Right kidney (tissue), 1 donor: ENCODE data around the gene DISP2.

ENCODE experiments used
- DNase-seq: peaks from one replicate; pipeline ENCODE4 v3.0.0-alpha.2; 2016

The DISP2 gene

DNA sequence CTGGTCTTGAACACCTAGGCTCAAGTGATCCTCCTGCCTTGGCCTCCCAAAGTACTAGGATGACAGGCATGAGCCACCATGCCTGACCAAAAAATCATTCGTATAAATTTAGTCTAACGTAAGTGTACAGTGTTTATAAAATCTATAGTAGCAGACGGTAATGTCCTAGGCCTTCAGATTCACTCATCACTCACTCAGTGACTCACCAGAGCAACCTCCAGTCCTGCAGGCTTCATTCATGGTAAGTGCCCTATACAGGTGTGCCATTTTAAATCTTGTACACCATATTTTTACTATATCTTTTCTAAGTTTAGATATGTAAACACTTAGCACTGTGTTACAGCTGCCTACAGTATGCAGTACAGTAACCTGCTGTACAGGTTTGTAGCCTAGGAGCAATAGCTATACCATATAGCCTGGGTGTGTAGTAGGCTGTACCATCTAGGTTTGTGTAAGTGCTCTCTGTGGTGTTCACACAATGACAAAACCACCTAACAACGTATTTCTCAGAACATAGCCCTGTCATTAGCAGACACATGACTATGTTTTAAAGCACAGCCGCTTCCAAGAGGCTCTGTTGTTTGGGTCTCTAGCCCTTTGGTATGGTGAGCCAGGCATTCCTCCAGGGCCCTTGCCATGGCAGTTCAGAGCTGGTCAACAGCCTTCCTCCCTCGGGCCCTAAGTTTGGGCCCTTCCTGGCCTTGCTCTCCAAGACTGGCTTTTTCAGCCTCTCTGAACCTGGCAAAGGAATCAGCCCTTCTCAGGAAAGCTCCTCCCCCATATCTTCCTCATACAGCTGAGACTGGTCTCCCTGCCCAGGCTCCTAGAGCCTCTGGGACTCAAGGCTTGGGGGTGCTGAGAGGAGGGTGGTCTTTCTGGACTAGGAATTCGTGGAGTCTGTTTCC, 15.4 kb upstream of the DISP2 start:
- DNase-seq = no peak

DNA sequence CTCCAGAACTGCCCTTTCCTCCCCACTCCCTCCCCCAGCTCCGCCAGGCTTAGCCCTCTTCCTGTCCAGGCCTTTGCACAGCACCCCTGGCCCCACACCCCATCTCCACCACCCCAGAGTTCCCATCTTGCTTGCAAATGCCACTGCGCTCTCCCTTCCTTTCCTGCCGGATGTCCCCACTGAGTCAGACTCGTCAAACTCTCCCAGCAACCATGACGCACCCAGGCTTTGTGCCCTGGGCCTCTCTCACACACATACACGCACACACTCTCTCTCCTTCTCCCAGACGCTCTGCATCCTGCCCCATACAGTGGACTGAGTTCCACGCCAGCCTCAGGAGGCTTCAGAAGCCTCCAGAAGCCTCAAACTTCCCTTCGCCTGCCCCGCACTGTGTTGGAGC, 14.5 kb upstream of the DISP2 start:
- no peak for DNase-seq

DNA sequence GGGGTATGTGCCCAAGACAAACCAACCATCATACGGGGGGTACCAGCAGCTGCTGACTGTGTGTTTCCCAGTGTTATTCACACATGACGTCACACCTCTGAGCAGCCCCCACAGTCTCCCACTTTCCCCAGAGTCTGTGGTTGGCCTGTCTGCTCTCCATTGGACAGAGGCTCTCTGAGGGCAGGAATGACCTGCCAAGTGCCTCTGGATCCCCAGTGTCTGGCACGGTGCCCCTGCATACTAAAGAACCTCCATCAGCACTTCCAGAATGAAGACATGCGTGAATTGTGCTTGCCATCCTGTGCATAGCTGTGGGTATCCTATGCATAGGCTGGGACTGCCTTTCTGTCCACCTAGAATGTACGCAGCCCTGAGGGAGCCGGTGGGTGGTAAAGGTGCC, 13.8 kb upstream of the DISP2 start:
- DNase-seq = no peak

DNA sequence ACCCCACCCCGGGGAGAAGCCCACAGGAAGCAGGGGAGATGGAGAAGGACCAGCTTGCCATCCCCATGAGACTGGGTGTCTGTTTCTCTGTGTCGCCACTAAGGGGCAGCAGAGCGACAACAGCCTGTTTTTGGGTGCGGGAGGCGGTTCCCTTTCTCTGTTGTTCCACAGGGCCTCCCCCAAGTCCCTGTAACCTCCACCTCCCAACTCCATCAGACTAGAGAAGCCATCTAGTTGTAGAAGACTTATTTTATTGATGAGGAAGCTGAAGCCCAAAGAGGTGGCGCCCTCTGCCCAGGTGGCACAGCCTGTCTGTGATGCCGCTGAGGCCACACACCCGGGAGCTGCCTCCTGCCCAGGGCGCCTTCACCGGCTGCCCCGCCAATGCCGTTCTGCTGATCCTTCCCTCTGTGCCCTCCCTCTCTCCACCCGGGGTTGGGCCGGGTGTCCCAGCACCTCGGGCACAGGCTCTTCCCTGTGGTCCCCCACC, 13.3 kb upstream of the DISP2 start:
- DNase-seq = no peak

DNA sequence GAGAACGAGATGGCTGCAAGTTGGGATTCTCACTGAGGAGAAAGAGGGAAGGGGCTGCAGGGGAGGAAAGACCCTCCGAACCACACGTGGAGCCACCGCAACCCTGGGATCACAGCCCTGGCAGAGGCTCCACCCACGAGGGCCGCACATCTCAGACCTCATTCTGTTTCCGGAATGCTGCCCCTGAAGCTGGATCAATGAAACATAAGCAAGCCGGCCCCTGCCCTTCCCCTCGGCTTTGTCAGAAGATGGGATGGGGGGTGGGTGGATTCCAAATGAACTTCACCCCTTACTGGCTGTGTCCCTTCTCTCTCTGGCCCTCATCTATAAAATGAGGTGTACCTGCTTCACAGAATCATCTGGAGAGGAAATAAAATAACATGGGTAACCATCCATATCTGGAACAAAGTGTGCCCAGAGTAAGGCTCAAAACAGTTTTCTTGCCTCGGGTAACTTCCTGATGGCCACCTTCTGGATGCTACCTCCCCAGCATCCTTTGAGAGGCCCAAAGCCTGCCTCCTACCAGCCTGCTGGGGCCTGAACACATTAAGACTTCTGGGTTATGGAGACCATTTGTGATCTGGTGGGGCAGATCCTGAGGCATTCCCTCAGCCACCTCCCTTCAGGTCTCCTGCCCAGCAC, 12.7 kb upstream of the DISP2 start:
- DNase-seq = no peak

DNA sequence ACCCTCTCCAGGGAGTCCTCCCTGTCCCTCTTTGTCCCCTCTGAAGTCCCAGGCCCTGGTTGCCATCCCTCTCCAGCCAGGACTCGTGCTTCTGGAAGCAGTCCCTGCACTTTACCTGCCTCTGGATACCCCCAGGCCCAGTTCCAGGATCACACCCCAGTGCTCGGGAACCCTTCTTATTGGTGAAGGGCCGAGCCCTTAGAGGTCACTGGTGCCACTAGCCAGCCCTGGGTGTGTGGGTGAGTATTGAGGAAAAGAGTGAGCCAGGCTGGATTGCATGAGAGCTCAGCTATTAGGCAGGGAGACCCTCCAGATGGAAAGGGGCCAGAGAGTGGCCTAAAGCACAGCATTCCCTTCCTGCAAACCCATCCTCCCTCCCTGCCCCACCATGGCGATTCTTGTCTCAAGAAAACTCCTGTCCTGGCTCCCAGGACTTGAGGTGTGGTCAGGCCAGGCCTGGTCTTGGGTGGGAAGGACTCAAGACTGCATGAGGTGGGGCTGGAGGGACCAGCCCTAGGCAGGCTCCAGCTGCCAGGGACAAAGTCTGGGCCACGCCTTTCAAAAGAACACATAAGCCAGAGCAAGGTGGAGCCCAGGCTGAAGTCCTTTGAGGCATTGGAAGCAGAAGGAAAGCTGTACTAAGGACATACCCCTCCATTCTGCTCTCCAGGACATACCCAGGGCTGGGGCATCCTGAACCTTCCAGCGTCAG, 12.0 kb upstream of the DISP2 start:
- no peak for DNase-seq

DNA sequence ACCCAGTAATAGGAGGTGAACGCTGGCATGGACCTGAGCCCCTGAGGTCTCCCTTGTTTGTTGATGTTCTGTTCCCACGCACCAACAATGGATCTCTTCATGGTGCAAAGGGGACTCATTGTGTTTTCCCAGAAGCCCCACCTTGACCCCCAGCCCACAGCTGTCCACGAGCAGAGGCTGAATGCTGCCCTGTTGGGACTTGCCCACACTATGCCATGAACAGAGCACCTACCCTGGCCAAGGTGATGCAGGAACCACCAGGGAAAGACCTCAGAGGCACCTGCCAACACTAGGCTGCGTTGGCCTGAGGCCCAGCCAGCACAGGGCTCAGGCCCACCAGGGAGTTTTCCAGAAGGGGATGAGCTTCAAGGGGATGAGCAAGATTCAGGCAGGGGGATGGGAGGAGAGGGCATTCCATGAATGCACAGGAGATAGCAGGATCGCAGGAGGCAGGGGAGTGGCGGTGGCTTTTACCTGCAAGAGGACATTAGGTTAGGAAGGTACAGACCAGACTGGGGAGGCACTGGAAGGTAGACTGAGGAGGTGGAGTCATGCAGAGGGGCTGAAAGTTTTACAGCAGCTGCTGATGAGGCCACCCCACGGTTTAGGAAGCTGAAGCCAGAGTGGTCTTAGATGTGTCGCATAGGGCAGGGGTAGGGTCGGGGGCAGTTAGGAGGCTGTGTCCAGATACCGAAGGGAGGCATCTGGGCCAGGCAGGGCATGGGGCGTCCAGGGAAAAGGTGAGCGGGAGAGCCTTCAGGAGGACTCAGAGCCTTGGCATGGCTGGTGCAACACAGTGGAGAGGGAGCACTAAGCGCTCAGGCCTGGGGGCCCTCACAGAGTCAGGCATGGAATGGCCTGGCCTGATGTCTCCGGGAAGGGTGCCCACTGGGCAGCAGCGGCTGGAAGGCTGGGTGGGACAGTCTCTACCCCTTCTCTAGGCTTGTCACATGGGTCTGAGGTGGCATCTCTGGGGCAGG, 11.2 kb upstream of the DISP2 start:
- no peak for DNase-seq

DNA sequence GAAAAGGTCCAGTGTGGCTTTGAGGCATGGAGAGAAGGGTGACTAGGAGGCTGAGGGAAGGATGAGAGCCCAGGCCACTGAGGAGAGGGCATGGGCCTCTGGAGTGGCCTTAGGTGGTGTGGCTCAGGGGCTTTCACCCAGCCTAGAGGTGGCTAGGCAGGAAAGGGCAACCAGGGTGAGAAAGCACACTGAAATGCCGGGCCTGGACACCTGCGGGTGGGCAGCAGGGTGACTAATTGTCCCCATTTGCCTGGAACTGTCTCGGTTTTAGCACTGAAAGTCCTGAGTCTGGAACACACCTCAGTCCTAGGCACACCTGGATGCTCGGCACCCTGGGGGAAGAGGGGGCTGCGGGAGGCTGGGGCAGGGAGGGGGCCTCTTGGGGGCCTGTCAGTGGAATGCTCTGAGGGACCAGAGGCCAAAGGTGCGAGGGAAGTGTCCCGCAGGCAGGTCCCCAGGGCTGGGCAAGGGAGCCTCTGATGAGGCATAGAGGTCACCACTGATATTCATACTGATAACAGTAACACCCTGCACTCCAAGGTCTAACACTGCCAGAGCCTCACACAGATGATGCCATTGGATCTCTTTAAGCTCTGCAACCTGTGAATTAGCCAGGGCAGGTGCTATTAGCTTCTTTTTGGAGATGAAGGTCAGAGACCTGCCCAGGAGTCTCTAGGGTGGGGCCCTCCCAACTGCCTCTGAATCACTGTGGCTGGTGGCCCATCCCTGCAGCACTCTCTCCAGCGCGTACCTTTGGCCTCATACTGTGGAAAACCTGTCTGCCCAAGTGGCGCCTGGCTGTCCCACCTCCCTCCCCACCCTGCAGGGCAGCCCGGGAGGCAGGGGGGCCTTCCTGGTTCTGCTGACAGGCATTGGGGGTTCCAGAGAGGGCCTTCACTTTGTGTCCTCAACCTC, 10.2 kb upstream of the DISP2 start:
- no peak for DNase-seq

DNA sequence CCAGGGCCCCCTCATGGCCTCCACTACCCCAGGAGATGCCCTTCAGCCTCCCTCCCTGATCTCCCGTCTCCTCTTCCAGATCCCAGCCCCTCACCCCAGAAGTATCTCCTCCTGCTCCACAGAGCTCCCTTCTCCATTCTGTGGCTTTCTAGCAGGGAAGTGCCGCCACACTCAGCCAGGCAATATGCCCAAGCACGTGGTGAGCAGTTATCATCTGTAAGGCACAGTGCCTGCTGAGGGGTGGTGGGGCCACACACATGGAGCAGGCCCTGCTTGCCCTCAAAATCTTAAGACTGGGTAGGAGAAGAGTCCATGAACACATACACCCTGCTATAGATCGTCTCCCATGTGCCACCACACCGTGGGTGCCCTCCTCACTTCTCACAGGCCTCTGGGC, 9.5 kb upstream of the DISP2 start:
- DNase-seq = no peak

DNA sequence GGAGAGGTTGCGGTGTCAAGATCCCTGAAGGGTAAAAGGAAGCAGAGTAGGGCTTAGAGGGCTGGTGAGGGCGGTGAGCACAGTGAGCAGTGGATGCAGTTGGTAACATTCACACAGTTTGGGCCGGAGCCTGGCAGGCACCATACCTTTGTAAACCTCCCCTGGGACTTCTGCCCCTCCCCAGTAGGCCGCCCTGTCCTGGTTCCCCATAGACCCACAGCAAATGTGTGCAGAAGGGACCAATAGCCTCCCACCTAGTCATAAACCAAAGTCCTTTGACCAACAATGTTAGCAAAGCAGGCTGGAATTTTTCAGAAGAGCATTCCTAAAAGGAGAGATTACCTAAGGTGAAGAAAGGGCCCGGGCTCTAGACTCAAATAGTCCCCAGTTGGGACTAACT, 8.9 kb upstream of the DISP2 start:
- no peak for DNase-seq

DNA sequence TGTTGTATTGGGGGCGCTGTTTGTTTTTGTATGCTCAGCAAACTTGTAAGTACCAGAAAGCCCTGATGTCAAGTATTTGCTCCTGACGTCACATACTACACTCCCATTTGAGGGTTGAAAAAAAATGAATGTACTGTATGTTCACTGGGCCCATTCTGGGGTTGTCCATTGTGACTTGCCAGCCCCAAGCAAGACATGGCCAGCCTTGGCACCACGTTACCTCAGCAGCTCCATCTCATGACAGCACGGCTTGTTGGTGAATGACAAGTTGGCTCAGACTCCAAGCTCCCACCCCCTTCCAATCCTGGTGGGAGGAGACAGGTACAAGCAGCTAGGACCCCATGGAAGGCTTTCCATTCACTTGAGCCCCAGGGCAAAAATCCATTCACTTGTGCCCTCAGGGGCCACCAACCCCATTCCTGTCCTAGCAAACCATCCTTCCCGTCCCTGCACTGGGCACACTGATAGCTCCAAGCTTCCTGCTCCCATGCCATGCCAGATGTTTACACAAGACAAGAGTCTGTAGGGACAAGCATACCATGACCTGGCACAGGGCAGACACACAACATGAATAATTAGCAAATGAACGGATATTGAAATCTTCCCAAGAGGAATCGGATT, 5.6 kb upstream of the DISP2 start:
- no peak for DNase-seq

DNA sequence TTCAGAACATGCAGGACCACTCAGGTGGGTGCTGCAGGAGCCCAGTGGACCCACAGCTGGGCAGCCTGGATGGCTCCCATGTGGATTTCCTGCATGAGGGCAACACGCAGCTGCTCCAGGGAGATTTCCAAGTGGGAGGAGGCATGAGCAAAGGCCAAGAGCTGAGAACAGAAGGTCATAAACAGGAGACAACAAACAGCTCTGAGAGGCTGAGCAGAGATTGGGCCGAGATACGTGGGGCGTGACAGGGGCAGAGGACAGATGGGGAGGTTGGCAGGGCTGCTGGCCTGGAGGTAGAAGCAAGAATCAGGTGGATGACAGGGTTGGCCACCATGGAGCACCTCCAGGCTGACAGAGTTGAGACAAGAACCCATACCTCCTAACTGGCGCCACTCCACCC, 4.3 kb upstream of the DISP2 start:
- DNase-seq = no peak

DNA sequence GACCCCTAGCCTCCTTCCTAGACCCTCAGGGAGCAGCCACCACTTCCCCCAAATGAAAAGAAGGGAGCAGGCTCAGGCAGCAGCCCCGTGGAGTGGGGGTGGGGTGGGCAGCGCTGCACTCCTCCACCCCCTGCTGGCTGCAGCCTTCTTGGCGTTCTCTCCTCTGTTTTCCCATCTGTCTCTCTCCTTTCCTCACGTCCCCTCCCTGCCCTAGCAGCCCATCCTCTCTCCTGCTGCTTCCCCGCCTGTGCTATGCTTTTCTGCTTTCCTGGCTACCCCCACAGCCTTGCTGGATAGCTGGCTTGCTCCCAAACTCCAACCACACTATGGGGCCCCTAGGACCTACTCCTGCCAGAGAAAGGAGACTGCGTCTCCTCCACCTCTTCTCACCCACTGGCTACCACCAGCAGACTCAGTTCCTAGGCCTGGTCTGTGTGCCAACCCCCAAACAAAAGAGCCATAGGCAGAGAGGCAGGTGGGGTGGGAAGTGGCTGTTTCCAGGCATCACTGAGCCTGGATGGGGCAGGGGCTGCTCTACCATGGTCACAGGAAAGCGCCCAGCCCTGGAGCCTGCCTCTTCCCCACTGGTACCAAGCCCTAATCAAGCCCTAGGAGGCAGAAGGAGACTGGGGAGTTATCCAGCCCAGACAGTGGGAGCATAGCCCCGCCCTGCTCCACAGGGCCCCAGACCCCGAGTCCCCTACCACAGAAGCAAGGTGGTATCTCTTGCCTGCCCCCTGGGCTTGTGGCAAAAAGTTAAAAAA, 3.4 kb upstream of the DISP2 start:
- DNase-seq = no peak

DNA sequence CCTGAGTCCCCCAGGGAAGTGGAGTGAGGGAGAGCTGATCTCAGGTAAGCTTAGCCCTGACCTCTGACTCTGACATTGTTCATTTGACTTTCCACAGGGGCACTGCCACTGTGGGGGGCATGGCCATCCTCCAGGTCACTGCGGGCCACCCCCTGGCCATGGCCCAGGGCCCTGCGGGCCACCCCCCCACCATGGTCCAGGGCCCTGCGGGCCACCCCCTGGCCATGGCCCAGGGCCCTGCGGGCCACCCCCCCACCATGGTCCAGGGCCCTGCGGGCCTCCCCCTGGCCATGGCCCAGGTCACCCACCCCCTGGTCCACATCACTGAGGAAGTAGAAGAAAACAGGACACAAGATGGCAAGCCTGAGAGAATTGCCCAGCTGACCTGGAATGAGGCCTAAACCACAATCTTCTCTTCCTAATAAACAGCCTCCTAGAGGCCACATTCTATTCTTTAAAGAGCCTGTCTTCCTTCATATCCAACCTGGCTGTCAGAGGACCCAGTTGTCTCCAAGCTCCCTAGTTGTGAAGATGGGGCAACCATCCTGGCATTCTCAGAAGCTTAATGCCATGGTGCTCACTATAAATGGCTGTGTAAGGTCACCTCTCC, 1.9 kb upstream of the DISP2 start:
- DNase-seq = no peak

DNA sequence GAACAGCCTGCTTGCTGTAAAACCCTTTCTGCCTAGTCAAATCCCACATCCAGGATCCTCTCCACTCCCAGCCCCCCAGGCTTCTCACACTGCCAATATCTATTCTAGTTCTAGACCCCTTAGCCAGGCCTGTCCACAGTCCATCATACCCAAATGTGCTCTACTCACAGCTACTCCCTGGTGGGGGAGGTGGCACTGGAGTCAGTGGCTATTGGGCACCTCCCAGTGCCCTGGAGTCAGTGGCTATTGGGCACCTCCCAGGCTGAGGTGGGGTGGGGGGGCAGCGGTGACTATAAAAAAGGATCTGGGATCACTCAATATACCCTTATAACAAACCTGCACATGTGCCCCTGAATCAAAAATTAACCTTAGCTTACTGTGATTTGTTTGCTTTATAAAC, 773 bp upstream of the DISP2 start:
- no peak for DNase-seq

DNA sequence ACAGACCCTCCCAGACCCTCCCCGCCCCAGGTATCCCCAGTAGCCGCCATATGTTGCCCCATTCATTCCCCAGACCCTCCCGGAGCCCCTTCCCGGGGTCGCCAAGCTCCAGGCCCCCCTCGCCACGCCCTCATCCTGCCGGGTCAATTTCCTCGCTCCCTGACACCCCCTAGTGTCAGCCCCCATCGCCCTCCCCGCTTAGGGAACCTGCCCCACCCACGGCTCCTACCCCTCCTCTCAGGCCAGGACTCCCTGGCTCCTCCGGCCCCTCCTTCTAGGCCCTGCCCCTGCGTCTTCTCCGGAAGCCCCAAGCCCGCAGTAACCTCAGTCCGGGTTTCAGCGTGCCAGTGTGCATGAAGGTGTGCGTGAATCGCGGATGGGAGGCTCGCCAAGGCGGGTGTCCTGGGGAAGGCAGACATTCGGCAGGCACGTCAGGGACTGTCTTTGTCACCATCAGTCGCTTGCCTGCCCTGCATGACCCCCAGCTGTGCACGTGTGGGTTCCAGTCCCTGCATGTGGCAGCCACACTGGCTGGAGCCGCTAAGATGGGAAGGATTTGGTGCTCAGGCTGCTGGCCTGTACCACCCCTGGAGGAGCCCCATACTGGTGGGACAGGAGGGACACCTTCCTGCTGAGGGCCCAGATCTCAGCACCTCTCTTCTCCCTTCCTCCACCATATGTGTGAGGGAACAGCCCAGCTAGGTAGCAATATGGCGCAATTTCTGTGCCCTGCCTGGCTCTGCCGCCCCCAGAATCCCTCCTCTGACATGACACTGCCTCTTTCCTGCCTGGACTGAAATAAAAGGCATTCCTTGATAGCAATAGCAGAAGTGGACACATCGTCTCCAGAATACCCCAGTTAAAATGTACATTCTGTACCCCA, 693 bp downstream of the DISP2 start:
- no peak for DNase-seq

DNA sequence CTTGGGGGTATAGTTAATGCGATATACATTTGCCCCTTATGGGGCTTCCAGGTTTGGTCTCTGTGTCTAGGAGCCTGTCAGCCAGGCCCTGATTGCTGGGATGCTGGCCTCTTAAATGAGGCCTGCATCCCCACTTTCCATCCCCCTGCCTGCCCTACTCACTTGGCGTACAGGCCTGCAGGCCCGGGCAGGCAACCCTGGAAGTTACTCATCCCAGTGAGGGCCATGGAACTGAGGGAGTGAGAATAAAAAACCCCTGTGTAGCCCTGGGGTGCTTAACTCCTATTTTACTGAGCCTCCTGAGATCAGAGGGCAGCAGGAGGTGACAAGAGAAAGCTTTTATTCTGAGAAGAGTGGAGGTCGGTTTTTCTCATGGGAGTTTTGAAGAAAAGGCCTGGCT, 2.0 kb downstream of the DISP2 start:
- DNase-seq = no peak

DNA sequence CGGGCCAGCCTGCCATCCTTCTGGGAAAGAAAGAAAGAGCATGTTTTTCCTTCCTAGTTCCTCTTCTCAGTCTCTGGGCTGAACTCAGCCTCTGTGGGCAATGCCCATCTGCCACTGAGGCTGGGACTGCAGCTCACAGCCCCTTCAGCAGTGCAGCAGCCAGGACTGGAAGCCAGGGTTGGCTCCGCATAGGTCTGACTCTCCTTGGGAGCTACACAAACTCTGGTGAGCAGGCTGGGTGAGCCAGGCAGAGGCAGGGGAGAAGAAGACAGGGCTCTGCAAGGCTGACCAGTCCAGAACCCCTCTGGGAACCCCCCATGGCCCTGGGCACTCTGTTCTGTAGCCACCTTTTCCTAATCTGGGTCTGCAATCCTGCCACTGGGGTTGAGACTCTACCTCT, 3.6 kb downstream of the DISP2 start:
- DNase-seq = no peak
